GM12873 (cell line): Measurements from ENCODE around the gene ARMC12.

ENCODE experiments used
- TF ChIP-seq, protein P1 (sequence below): IDR thresholded peaks from 2 replicates; pipeline ENCODE4 v1.5.1; 2012; ENCODE audit warnings: low read depth, mild to moderate bottlenecking, moderate library complexity, low read length, control low read depth; ENCODE audit not compliant: insufficient read depth; ENCODE audit errors: missing control alignments

Gene ARMC12

DNA sequence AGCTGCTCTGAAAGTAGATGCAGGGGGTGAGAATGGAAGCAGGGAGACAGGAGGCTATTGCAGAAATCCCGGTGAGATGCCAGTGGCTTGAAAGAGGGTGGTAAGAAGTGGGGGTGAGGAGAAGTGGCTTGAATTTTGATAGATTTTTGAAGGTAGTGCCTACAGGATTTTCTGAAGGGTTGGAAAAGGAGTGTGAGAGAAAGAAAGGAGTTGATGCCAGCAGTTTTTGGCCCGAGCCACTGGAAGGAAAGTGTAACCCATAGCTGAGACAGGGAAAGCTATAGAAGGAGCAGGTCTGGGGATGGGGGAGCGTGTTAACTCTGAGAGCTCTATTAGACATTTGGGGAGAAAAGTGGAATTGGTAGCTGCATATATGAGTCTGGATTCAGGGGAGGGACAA lies 9.7 kb downstream of the ARMC12 start:
- TF ChIP-seq, protein P1, sequence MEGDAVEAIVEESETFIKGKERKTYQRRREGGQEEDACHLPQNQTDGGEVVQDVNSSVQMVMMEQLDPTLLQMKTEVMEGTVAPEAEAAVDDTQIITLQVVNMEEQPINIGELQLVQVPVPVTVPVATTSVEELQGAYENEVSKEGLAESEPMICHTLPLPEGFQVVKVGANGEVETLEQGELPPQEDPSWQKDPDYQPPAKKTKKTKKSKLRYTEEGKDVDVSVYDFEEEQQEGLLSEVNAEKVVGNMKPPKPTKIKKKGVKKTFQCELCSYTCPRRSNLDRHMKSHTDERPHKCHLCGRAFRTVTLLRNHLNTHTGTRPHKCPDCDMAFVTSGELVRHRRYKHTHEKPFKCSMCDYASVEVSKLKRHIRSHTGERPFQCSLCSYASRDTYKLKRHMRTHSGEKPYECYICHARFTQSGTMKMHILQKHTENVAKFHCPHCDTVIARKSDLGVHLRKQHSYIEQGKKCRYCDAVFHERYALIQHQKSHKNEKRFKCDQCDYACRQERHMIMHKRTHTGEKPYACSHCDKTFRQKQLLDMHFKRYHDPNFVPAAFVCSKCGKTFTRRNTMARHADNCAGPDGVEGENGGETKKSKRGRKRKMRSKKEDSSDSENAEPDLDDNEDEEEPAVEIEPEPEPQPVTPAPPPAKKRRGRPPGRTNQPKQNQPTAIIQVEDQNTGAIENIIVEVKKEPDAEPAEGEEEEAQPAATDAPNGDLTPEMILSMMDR: no peak

DNA sequence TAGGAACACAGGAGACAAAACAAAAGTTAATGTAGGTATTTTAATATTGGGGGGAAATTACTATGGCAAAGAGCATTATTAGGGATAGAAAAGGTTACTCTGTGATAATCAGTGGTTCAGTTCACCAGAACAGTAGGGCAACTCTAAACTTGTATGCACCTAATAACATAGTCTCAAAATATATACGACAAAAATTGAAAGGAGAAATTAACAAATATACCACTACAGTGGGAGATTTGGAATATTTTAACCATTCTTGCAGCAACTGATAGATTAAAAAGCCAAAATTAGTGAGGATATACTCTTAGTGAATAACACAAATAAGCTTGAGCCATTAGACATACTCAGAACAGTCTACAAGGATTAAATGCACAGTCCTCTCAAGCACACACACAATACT lies 11.0 kb downstream of the ARMC12 start:
- TF ChIP-seq, protein P1: no peak

DNA sequence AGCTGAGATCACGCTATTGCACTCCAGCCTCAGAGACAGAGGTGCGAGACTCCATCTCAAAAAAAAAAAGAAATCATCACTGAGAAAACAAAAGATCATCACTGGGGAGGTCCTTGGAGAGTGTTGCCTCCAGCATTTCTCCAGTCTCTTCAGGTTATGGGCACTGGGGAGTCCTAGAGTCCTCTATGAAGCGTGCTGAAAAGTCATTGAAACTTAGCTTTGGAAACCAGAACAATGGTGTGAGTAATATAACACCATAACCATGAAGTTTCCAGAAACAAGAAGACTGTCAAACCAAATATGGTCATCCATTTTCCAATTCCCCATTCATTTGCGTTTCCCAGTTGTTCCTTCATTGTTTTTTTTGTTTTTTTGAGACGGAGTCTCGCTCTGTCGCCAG lies 13.7 kb downstream of the ARMC12 start:
- TF ChIP-seq, protein P1: no peak

DNA sequence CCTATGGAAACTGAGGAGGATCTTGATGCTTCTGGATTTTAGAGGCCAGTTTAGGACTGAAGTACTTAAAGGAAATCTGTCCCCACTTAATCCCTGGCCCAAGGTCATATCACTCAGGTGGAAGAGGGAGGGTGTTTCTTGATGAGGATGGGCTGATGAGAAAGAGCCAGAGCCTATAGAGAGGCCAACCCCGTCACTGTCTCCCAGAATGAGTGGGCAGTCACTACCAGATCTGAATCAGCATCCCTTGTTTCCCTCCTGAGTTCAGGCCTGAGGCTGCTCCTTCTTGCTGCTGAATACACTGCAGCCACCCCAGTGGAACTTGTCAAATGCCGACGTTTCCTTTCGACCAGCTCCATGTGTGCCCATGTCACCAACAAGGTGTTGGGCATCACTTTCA lies 14.8 kb downstream of the ARMC12 start:
- TF ChIP-seq, protein P1: no peak

DNA sequence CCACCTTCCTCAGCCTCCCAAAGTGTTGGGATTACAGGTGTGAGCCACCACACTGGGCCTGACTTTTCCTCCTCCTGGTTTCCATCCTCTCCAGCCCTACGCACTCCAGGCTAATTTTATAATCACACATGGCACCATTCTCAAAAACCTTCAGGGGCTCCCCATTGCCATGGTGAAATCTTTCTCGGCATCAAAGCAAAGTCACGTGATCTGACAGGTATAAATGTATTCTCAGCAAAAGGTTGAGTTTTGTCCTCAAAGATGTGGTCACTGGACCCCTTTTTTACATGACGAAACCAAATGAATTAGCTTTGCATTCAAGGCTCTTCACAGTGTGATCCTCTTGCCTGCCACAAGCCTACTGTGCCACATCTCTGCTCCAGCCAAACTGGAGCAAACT lies 15.5 kb downstream of the ARMC12 start:
- TF ChIP-seq, protein P1: no peak

DNA sequence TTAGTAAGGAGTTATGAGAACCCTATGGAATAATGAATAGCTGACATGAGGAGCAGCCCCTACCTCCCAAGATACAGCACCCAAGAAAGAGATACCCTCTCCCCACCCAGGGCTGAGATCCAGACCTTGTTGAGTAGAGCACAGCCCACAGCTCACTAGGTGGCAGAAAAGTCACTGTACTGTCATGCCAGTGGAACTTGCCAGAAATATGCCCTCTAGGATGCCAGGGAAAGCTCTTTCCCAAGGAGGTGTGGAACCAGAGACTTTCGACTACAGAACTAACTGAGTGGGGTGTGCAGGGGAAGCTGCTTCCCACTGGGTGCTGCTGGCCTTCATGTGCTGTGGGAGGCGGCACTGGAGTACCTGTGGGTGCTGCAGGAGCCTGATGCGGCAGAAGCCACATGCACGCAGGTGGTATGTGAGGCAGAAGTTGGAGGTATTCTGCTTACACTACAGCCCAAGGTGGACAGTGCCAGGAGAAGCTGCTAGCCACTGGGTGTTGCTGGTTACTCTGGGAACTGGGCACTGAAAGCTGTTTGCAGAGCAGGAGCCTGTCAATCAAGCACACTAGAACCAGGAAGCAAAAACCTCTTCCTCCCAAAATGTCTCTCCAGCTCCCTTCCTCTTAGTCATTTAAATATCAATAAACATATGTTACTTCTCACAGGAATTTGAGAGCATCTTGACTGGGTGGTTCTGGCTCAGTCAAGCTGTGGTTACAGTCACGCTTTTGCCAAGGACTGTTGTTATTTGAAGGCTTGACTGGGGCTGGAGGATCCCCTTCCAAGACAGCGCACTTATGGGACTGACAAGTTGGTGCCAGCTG lies 17.8 kb downstream of the ARMC12 start:
- TF ChIP-seq, protein P1: no peak

DNA sequence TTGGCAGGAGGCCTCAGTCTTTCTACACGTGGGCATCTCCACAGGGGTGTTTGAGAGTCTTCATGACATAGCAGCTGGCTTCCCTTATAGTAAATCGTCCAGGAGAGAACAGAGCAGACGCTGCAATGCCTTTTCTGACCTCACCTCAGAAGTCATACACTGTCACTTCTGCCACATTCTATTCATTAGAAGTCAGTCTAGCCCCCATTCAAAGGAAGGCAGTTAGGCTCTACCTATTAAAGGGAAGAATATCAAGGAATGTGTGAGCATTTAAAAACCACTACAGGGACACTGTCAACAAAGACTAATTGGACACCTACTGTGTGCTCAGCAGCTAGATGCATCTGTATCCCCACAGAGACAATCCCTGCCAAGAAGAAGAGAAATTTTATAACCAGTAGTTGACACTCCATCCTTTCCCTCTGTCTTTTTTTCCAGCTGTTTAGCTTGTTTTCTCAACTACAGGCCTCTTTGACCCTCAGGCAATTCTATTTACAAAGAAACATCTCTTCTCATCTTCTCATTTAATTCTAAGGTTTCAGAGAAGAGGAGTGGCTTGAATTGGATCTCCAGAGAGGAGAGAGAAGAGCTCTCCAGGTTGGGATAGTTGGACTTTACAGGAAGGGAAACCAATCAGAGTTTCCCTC lies 18.6 kb downstream of the ARMC12 start:
- TF ChIP-seq, protein P1: no peak
